Fibroblast of pulmonary artery (primary cell): Measurements from ENCODE around the gene LRP10.

ENCODE experiments used
- DNase-seq: peaks from one replicate; pipeline ENCODE4 v3.0.0-alpha.2; 2010; ENCODE audit warnings: low read depth
- H3K4me3 ChIP-seq: replicated peaks from 2 replicates; pipeline ENCODE4 v1.5.1; 2011; ENCODE audit warnings: low read depth, mild to moderate bottlenecking, control low read depth, low read length, moderate library complexity
- TF ChIP-seq, protein P1 (sequence below): IDR thresholded peaks from 2 replicates; pipeline ENCODE4 v1.5.1; 2011; ENCODE audit warnings: mild to moderate bottlenecking, control low read depth, low read length, inconsistent platforms; ENCODE audit errors: missing control alignments

Gene LRP10

GRCh38 chr14:22830443-22831010, 41.0 kb upstream of the LRP10 start:
- peak overlapping the region; percentile 67 for H3K4me3 ChIP-seq
- no peak for DNase-seq
- TF ChIP-seq, protein P1, sequence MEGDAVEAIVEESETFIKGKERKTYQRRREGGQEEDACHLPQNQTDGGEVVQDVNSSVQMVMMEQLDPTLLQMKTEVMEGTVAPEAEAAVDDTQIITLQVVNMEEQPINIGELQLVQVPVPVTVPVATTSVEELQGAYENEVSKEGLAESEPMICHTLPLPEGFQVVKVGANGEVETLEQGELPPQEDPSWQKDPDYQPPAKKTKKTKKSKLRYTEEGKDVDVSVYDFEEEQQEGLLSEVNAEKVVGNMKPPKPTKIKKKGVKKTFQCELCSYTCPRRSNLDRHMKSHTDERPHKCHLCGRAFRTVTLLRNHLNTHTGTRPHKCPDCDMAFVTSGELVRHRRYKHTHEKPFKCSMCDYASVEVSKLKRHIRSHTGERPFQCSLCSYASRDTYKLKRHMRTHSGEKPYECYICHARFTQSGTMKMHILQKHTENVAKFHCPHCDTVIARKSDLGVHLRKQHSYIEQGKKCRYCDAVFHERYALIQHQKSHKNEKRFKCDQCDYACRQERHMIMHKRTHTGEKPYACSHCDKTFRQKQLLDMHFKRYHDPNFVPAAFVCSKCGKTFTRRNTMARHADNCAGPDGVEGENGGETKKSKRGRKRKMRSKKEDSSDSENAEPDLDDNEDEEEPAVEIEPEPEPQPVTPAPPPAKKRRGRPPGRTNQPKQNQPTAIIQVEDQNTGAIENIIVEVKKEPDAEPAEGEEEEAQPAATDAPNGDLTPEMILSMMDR: no peak

GRCh38 chr14:22835505-22835904, 36.0 kb upstream of the LRP10 start:
- no peak overlapping the region for H3K4me3 ChIP-seq
- no peak for DNase-seq
- TF ChIP-seq, protein P1: no peak

DNA sequence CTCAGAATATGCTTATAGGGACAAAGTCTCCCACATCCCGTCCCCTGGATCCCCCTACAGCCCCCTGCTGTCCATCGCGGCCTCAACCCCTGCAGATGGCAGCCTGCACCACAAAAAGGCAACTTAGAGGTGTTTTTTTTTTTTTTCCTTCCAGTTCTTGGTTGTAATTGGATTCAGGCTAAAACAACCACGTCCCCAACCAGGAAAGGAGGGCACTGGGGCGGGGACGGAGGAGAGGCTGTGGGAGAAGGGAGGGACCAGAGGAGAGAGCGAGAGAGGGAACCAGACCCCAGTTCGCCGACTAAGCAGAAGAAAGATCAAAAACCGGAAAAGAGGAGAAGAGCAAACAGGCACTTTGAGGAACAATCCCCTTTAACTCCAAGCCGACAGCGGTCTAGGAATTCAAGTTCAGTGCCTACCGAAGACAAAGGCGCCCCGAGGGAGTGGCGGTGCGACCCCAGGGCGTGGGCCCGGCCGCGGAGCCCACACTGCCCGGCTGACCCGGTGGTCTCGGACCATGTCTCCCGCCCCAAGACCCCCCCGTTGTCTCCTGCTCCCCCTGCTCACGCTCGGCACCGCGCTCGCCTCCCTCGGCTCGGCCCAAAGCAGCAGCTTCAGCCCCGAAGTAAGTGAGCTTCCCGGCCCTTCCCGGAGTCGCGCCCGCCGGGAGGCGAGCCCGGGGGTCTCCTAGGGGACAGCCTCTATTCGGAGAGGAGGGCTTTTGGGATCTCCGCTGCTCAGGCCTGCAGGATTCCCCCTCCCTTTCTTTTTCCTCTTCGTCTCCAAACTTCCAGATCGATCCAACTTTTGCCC, 35.0 kb upstream of the LRP10 start, which contains the start of gene MMP14:
MMP14 (plus strand) TSS at position 285 of the 813 bp plus-strand sequence; CDS start at position 518, 233 bp downstream.
- peak within 1 kb of the TSS; percentile 98 for H3K4me3 ChIP-seq
- TF ChIP-seq, protein P1: peak; percentile 52
- DNase-seq: peak; percentile 91

DNA sequence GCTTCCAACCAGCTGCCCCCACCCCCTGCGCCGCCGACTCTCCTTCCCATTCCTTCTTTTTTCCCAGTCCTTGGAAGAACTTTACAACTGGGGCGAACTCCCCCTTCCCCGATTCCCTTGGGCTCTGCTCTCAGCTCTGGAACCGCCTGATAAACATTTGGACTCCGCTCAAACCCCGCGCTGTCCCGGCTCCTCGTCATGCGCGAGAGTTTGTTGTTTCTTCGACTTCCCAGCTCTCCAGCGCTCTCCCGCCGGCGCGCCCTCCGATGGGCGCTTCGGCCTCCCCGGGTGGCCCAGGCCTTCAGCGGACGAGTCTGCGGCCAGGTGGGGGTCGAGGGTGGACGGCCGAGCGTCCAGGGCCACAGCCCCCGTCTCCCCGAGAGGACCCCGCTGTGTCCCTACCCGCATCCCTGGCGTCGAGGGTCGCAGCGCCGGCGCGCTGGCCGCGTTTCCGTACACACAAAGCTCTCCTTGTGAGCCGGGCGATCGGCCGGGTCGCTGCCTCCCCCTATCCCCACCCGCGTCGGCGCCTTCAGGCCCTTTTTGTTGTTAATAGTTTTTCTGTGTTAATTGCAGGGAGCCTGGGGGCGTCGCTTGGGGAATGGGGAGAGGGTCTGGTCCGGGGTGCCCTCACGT, 34.3 kb upstream of the LRP10 start:
- peak overlapping the region; percentile 98 for H3K4me3 ChIP-seq
- TF ChIP-seq, protein P1: no peak
- DNase-seq: peak; percentile 59

GRCh38 chr14:22837750-22838538, 33.6 kb upstream of the LRP10 start:
- peak overlapping the region; percentile 98 for H3K4me3 ChIP-seq
- DNase-seq: peak; percentile 61
- TF ChIP-seq, protein P1: no peak

DNA sequence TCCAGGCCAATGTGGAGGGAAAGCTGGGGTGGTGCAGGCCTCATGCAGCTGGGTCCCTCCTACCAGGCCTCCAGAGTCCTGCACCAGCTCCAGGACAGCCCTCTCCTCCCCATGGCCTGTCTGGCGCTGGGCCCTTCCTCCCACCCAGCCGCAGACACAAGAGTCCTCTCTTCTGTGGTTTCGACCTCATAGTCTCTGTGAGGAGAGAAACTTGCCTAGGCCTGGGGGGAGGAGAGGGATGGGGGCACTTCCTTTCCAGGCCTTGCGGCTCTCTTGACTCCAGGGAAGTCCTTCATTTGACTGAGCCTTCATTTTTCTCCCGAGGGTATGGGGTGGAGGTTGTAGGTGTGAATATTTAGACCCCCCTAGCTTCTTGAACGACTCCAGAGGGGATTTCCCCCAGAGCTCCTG, 32.9 kb upstream of the LRP10 start:
- TF ChIP-seq, protein P1: no peak
- peak; percentile 75 for DNase-seq
- peak overlapping the region; percentile 98 for H3K4me3 ChIP-seq
